Activated T-cell treated with anti-CD3 and anti-CD28 coated beads, Interleukin-2, amount 50 U/mL, for 4 hours (primary cell): ENCODE data around the gene SAPCD2. TPM values are rescaled to one million over a fixed set of nuclear protein-coding genes. Genes with fewer than 3 reads are reported as not detected.
A peak's percentile ranks its signal among the peaks of the same experiment; 100 is the strongest.

Experiments used
- ATAC-seq, 2 donors: fragments of 200-7000 bp; cut with Tn5 transposase; one replicate each; pipeline ENCODE4 v1.10.0; 2021
- DNase-seq: peaks from one replicate; pipeline ENCODE4 v3.0.0-alpha.2; 2020
- H3K27me3 Mint-ChIP-seq: one replicate; pipeline ENCODE4 v1.8.0; 2021; ENCODE audit warnings: low read depth, mixed read lengths
- H3K36me3 Mint-ChIP-seq: one replicate; pipeline ENCODE4 v1.8.0; 2022; ENCODE audit warnings: mixed read lengths; ENCODE audit not compliant: insufficient read depth
- H3K4me1 Mint-ChIP-seq: one replicate; pipeline ENCODE4 v1.8.0; 2021; ENCODE audit warnings: low read depth, mixed read lengths
- H3K4me3 Mint-ChIP-seq: one replicate; pipeline ENCODE4 v1.8.0; 2021; ENCODE audit warnings: mild to moderate bottlenecking, moderate library complexity, mixed read lengths
- H3K9me3 Mint-ChIP-seq: one replicate; pipeline ENCODE4 v1.8.0; 2021; ENCODE audit warnings: mixed read lengths
- total RNA-seq, 3 donors: library from RNA; stranded (reverse); gene quantifications; one replicate each; pipeline ENCODE4 v1.2.1, GENCODE V29; 2021

The SAPCD2 gene
- total RNA-seq, 3 donors from 2014 or later, result 3.6 to 5.5 (median 4.6) TPM

- DNase-seq (no peak), ATAC-seq (peak; percentile 29 to 37)
- Mint-ChIP-seq H3K27me3 (peaks cover 49% of the 10 kb centered on the region), H3K4me3 (peak overlapping the region; percentile 63), H3K9me3 (no peaks in the 10 kb centered on the region), H3K36me3 (no peaks in the 10 kb centered on the region), H3K4me1 (peaks cover 16% of the 10 kb centered on the region)
Measured at GRCh38 chr9:137045294-137046087, 24.9 kb downstream of the SAPCD2 start.

GRCh38 chr9:137044502-137045177, 25.7 kb downstream of the SAPCD2 start:
- Mint-ChIP-seq H3K36me3 (no peaks in the 10 kb centered on the region), H3K9me3 (no peaks in the 10 kb centered on the region), H3K4me3 (peak overlapping the region; percentile 63), H3K27me3 (peaks cover 42% of the 10 kb centered on the region), H3K4me1 (peaks cover 16% of the 10 kb centered on the region)
- DNase-seq (no peak), ATAC-seq (no peak)

- no peak for ATAC-seq
- Mint-ChIP-seq H3K27me3 (peaks cover 38% of the 10 kb centered on the region), H3K9me3 (no peaks in the 10 kb centered on the region), H3K4me1 (peaks cover 16% of the 10 kb centered on the region), H3K4me3 (no peak overlapping the region), H3K36me3 (no peaks in the 10 kb centered on the region)
- no peak for DNase-seq
Measured at GRCh38 chr9:137044037-137044436, 26.3 kb downstream of the SAPCD2 start.

DNA sequence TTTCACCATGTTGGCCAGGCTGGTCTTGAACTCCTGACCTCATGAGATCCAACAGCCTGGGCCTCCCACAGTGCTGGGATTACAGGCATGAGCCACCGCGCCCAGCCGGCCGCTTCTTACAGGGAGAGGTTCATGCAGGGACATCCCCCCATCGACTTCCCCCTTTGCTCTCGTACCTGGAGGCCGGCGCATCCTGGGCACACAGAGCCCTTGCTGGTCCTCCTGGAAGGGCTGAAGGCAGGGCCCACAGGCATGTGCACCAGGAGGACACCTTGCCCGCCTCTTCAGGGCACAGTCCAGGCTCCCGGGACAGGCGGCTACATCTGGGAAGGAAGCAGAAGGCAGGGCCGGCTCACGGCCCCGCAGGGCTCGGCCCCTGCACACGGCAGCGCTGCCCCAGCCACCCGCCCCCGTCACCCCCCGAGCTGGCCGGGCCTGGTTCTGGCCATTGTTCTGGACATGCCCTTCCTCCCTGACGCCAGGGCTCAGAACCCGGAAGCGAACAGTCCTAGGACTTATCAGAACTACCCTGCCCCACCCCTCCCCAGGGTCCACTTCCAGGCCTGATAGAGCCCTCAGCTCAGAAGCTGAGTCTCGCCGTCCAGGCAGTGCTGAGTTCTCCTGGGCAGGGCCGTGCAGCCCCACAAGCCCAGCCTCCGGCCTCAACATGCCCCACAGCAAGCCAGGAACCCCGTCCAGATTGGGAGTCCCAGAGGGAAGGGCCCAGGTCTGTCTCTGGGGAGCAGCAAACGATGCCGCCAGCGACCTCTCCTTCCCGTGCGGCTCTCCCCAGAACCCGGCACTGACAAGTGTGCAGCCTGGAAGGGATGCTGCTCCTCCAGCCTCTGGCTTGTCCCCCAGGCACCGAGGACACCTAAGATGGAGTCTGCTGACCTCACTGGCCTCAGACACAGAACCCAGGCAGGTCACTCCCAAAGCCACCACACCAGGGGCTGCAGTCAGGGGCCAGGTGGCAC, 27.3 kb downstream of the SAPCD2 start:
- Mint-ChIP-seq H3K4me1 (peaks cover 16% of the 10 kb centered on the region), H3K4me3 (no peak overlapping the region), H3K9me3 (no peaks in the 10 kb centered on the region), H3K36me3 (no peaks in the 10 kb centered on the region), H3K27me3 (peaks cover 37% of the 10 kb centered on the region)
- ATAC-seq, result no peak
- no peak for DNase-seq

GRCh38 chr9:137041124-137041523, 29.2 kb downstream of the SAPCD2 start:
- peaks cover 19% of the 10 kb centered on the region for H3K27me3 Mint-ChIP-seq
- DNase-seq (no peak), ATAC-seq (no peak)
- no peaks in the 10 kb centered on the region for H3K36me3 Mint-ChIP-seq
- H3K4me3 Mint-ChIP-seq, result no peak overlapping the region
- H3K4me1 Mint-ChIP-seq, result peaks cover 12% of the 10 kb centered on the region
- no peaks in the 10 kb centered on the region for H3K9me3 Mint-ChIP-seq

DNA sequence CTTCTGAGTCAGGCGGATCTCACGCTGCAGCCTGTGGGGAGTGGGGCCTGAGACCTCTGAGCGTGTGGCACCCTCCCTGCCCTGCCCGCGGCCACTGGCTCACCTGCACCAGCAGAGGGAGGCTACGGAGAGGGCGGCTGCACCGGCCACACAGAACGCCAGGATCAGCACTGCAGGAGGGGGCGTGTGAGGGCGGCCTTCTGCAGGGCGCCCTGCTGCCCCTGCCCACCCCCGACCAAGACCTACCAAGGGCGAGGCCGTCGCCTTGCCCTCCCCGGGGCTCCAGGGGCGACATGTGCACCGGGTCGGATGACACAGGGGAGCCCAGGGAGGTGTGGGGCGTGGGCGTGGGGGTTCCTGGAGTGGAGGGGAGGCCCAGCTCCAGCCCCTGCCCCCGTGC, 29.8 kb downstream of the SAPCD2 start:
- H3K36me3 Mint-ChIP-seq, result no peaks in the 10 kb centered on the region
- no peaks in the 10 kb centered on the region for H3K9me3 Mint-ChIP-seq
- ATAC-seq, result no peak
- no peak for DNase-seq
- H3K27me3 Mint-ChIP-seq, result peaks cover 19% of the 10 kb centered on the region
- no peak overlapping the region for H3K4me3 Mint-ChIP-seq
- H3K4me1 Mint-ChIP-seq, result peaks cover 12% of the 10 kb centered on the region

GRCh38 chr9:137039611-137040366, 30.6 kb downstream of the SAPCD2 start:
- no peak for ATAC-seq
- H3K9me3 Mint-ChIP-seq, result no peaks in the 10 kb centered on the region
- no peaks in the 10 kb centered on the region for H3K36me3 Mint-ChIP-seq
- no peak overlapping the region for H3K4me3 Mint-ChIP-seq
- no peak for DNase-seq
- peaks cover 15% of the 10 kb centered on the region for H3K27me3 Mint-ChIP-seq
- peaks cover 13% of the 10 kb centered on the region for H3K4me1 Mint-ChIP-seq

GRCh38 chr9:137038916-137039315, 31.4 kb downstream of the SAPCD2 start:
- peaks cover 14% of the 10 kb centered on the region for H3K4me1 Mint-ChIP-seq
- DNase-seq (no peak), ATAC-seq (no peak)
- no peak overlapping the region for H3K4me3 Mint-ChIP-seq
- H3K36me3 Mint-ChIP-seq, result no peaks in the 10 kb centered on the region
- H3K9me3 Mint-ChIP-seq, result no peaks in the 10 kb centered on the region
- H3K27me3 Mint-ChIP-seq, result peaks cover 9% of the 10 kb centered on the region

GRCh38 chr9:137037483-137037882, 32.9 kb downstream of the SAPCD2 start:
- H3K4me1 Mint-ChIP-seq, result peaks cover 21% of the 10 kb centered on the region
- ATAC-seq (no peak), DNase-seq (no peak)
- H3K9me3 Mint-ChIP-seq, result no peaks in the 10 kb centered on the region
- H3K36me3 Mint-ChIP-seq, result no peaks in the 10 kb centered on the region
- no peaks in the 10 kb centered on the region for H3K27me3 Mint-ChIP-seq
- H3K4me3 Mint-ChIP-seq, result no peak overlapping the region

GRCh38 chr9:137037035-137037434, 33.3 kb downstream of the SAPCD2 start:
- Mint-ChIP-seq H3K4me3 (no peak overlapping the region), H3K9me3 (no peaks in the 10 kb centered on the region), H3K27me3 (no peaks in the 10 kb centered on the region), H3K4me1 (peaks cover 25% of the 10 kb centered on the region), H3K36me3 (no peaks in the 10 kb centered on the region)
- DNase-seq (no peak), ATAC-seq (no peak)

DNA sequence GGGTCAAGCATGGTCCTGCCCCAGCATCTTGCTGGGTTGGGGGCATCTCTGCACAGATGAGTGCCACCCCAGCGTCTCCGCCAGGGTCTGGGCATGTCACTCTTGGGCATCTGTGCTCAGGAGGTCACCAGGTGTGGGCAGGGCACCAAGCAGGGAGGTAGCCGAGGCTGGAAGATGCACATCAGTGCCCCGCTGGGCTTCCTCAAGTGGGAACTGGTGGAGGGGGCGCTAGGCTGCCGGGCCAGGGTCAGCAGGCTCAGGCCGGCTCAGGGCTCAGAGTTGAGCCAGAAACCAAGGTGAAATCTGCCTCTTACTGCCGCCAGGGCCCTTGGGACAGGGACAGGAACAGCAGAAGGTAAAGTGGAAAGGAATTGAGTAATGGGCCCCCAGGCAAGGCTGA, 34.4 kb downstream of the SAPCD2 start:
- no peaks in the 10 kb centered on the region for H3K36me3 Mint-ChIP-seq

GRCh38 chr9:137035507-137035834, 34.9 kb downstream of the SAPCD2 start:
- ATAC-seq, result no peak
- Mint-ChIP-seq H3K36me3 (no peaks in the 10 kb centered on the region), H3K4me3 (peak overlapping the region; percentile 66), H3K27me3 (no peaks in the 10 kb centered on the region), H3K4me1 (peaks cover 35% of the 10 kb centered on the region), H3K9me3 (no peaks in the 10 kb centered on the region)
- no peak for DNase-seq

More for the DNA sequence above, 34.4 kb downstream of the SAPCD2 start:
- H3K9me3 Mint-ChIP-seq, result no peaks in the 10 kb centered on the region
- no peak overlapping the region for H3K4me3 Mint-ChIP-seq
- no peaks in the 10 kb centered on the region for H3K27me3 Mint-ChIP-seq
- ATAC-seq (no peak), DNase-seq (no peak)
- peaks cover 30% of the 10 kb centered on the region for H3K4me1 Mint-ChIP-seq

- peak; percentile 84 to 86 for ATAC-seq
- Mint-ChIP-seq H3K27me3 (no peaks in the 10 kb centered on the region), H3K36me3 (no peaks in the 10 kb centered on the region), H3K4me1 (peaks cover 41% of the 10 kb centered on the region), H3K4me3 (peak overlapping the region; percentile 66), H3K9me3 (no peaks in the 10 kb centered on the region)
- DNase-seq, result peak; percentile 85
Measured at GRCh38 chr9:137034709-137035506, 35.4 kb downstream of the SAPCD2 start.
